Fibroblast of skin of right biceps (primary cell): ENCODE results near the gene SNW1.
A peak's percentile ranks its signal among the peaks of the same experiment; 100 is the strongest.
"Not testable (repeated sequence)": the region's sequence is repeated elsewhere in the genome, so short reads cannot be mapped to it uniquely, and the experiment has no call there.

ENCODE experiments used
- DNase-seq: peaks from one replicate; pipeline ENCODE4 v3.0.0-alpha.2; 2013

The SNW1 gene

GRCh38 chr14:77760381-77761204, at the start of gene SNW1:
Gene SNW1 (minus strand): TSS chr14:77761156. CDS start chr14:77761127, 29 bp downstream.
- DNase-seq: peak; percentile 93

- no peak for DNase-seq
Measured at GRCh38 chr14:77809011-77809410, 48.1 kb upstream of the SNW1 start.

- DNase-seq: no peak
Measured at GRCh38 chr14:77808250-77808649, 47.3 kb upstream of the SNW1 start.

GRCh38 chr14:77805706-77806105, 44.8 kb upstream of the SNW1 start:
- no peak for DNase-seq

- DNase-seq: no peak
Measured at GRCh38 chr14:77804592-77804991, 43.6 kb upstream of the SNW1 start.

- no peak for DNase-seq
Measured at GRCh38 chr14:77800814-77801213, 39.9 kb upstream of the SNW1 start.

GRCh38 chr14:77799863-77800730, 39.1 kb upstream of the SNW1 start, which contains the start of gene ADCK1:
Gene ADCK1 (plus strand): TSS chr14:77800109. CDS start chr14:77818979, 18,870 bp downstream.
- peak; percentile 77 for DNase-seq

GRCh38 chr14:77799456-77799855, 38.5 kb upstream of the SNW1 start:
- DNase-seq: not testable (repeated sequence)

- DNase-seq: no peak
Measured at GRCh38 chr14:77794357-77794756, 33.4 kb upstream of the SNW1 start.

GRCh38 chr14:77793255-77793654, 32.3 kb upstream of the SNW1 start:
- DNase-seq: not testable (repeated sequence)

- no peak for DNase-seq
Measured at GRCh38 chr14:77791225-77791600, 30.3 kb upstream of the SNW1 start.

GRCh38 chr14:77790566-77791224, 29.7 kb upstream of the SNW1 start:
- no peak for DNase-seq

GRCh38 chr14:77786148-77786547, 25.2 kb upstream of the SNW1 start:
- DNase-seq: no peak

GRCh38 chr14:77782202-77782601, 21.2 kb upstream of the SNW1 start:
- no peak for DNase-seq

GRCh38 chr14:77773966-77774365, 13.0 kb upstream of the SNW1 start:
- DNase-seq: not testable (repeated sequence)

GRCh38 chr14:77768442-77769069, 7.6 kb upstream of the SNW1 start:
- not testable (repeated sequence) for DNase-seq

GRCh38 chr14:77763978-77764377, 3.0 kb upstream of the SNW1 start:
- no peak for DNase-seq

GRCh38 chr14:77763316-77763715, 2.4 kb upstream of the SNW1 start:
- DNase-seq: no peak

GRCh38 chr14:77761205-77761931, 412 bp upstream of the SNW1 start:
- DNase-seq: peak; percentile 53

- DNase-seq: no peak
Measured at GRCh38 chr14:77752799-77753516, 8.0 kb downstream of the SNW1 start.

GRCh38 chr14:77752266-77752665, 8.7 kb downstream of the SNW1 start:
- no peak for DNase-seq
